Aorta (tissue), 5 donors: ENCODE results near the gene SCAMP2. TPM values are rescaled to one million over a fixed set of nuclear protein-coding genes. Genes with fewer than 3 reads are reported as not detected.

Source experiments
- ATAC-seq: fragments of 200-7000 bp; cut with Tn5 transposase; one replicate; pipeline ENCODE4 v1.9.1; 2022; ENCODE audit warnings: moderate library complexity; ENCODE audit not compliant: low FRiP score
- DNase-seq, 2 donors: peaks; one replicate each; pipeline ENCODE4 v3.0.0-alpha.2; 2020
- H3K27ac ChIP-seq, 2 donors: one replicate each; pipeline ENCODE4 v1.5.1; 2013; ENCODE audit warnings: low read length in 2 of 2, mild to moderate bottlenecking in 2 of 2, moderate library complexity in 2 of 2, control low read depth in 1 of 2, inconsistent platforms in 1 of 2, low read depth in 1 of 2
- H3K27me3 ChIP-seq, 2 donors: one replicate each; pipeline ENCODE4 v1.6.1; 2013; ENCODE audit warnings: control low read depth in 1 of 2, low read length in 1 of 2, mild to moderate bottlenecking in 1 of 2, moderate library complexity in 1 of 2; ENCODE audit not compliant: insufficient read depth in 2 of 2, control insufficient read depth in 1 of 2
- H3K36me3 ChIP-seq, 2 donors: one replicate each; pipeline ENCODE4 v1.6.1; 2013; ENCODE audit warnings: control low read depth in 1 of 2, low read length in 1 of 2, mild to moderate bottlenecking in 1 of 2; ENCODE audit not compliant: insufficient read depth in 2 of 2, control insufficient read depth in 1 of 2
- H3K4me1 ChIP-seq, 2 donors: one replicate each; pipeline ENCODE4 v1.6.1; 2013; ENCODE audit warnings: low read length in 2 of 2, control low read depth in 1 of 2, mild to moderate bottlenecking in 1 of 2, moderate library complexity in 1 of 2; ENCODE audit not compliant: insufficient read depth in 2 of 2, control insufficient read depth in 1 of 2
- H3K4me3 ChIP-seq, 2 donors: one replicate each; pipeline ENCODE4 v1.5.1; 2013; ENCODE audit warnings: low read length in 2 of 2, control low read depth in 1 of 2, mild to moderate bottlenecking in 1 of 2
- H3K9me3 ChIP-seq: one replicate; pipeline ENCODE4 v1.6.1; 2013; ENCODE audit warnings: mild to moderate bottlenecking, low read length; ENCODE audit not compliant: control insufficient read depth
- WGBS, 2 donors: extraction: QIAGEN DNeasy Blood & Tissue Kit; methylation state at CpG; one replicate each; pipeline ENCODE4 v1.1.7; 2013; 5-methylcytosine and 5-hydroxymethylcytosine counted together
- intact Hi-C, 2 donors: fragments of 100-400 bp; cut with DNase I; formaldehyde crosslinking; loops; one replicate each; pipeline versions ENCODE4 v1.14.2 to v1.15.0; 2022
- polyA plus RNA-seq, 2 donors: library from polyadenylated mRNA; stranded (reverse); fragments of 200-250 nt; gene quantifications; one replicate each; pipeline ENCODE4 v1.2.3, GENCODE V29; 2013
- total RNA-seq, 2 donors: library from RNA; stranded (reverse); fragmentation: NEBNext Ultra II Directional; extraction: Animal tissue kit (Norgen Biotek cat#: 25700); gene quantifications; one replicate each; pipeline ENCODE4 v1.2.1, GENCODE V29; 2021
- donor health status: healthy with polysubstance abuse.
- donor health status: Bipolar disorder and iron deficiency.
- donor health status: DM: no; HTN: no; CAD: no.
- donor health status: DM: no; HTN: no; CAD: no.
- donor health status: DM: yes; HTN: yes; CAD: no.

The SCAMP2 gene
- total and polyA plus RNA-seq, 4 donors: 21.8 to 65.0 (median 46.3) TPM

GRCh38 chr15:74864296-74864695 is 8.9 kb downstream of the SCAMP2 start:
- DNase-seq (no peak), ATAC-seq (no peak)
- Histone ChIP-seq H3K27ac (no peak overlapping the region), H3K27me3 (no peaks in the 10 kb centered on the region), H3K9me3 (no peaks in the 10 kb centered on the region), H3K36me3 (no peaks in the 10 kb centered on the region), H3K4me1 (no peaks in the 10 kb centered on the region), H3K4me3 (no peak overlapping the region)
- WGBS, 2 donors: 87 to 90% methylated on average over 6 of the region's 6 CpGs
- intact Hi-C loops: no loop called here

- Histone ChIP-seq H3K9me3 (no peaks in the 10 kb centered on the region), H3K27me3 (no peaks in the 10 kb centered on the region), H3K36me3 (no peaks in the 10 kb centered on the region), H3K4me3 (no peak overlapping the region), H3K4me1 (no peaks in the 10 kb centered on the region), H3K27ac (no peak overlapping the region)
- no peak for DNase-seq
- no peak for ATAC-seq
- 78 to 79% methylated on average over 11 of the region's 11 CpGs for WGBS, 2 donors
- intact Hi-C loops: no loop called here
These were observed 9.7 kb downstream of the SCAMP2 start for GRCh38 chr15:74863239-74864056.

- ATAC-seq (no peak), DNase-seq (no peak)
- intact Hi-C loops: no loop called here
- H3K4me1 ChIP-seq: no peaks in the 10 kb centered on the region
- no peak overlapping the region for H3K27ac ChIP-seq
- no peaks in the 10 kb centered on the region for H3K9me3 ChIP-seq
- no peaks in the 10 kb centered on the region for H3K27me3 ChIP-seq
- no peak overlapping the region for H3K4me3 ChIP-seq
- H3K36me3 ChIP-seq: peaks cover 0 to 1% of the 10 kb centered on the region in 2 donors
- WGBS, 2 donors: 75 to 76% methylated on average over 4 of the region's 4 CpGs
These were observed 14.8 kb downstream of the SCAMP2 start for GRCh38 chr15:74858369-74858740.

GRCh38 chr15:74857671-74858368 is 15.3 kb downstream of the SCAMP2 start:
- ATAC-seq (no peak), DNase-seq (no peak)
- H3K27ac ChIP-seq: no peak overlapping the region
- intact Hi-C loops: no loop called here
- H3K4me1 ChIP-seq: no peaks in the 10 kb centered on the region
- H3K36me3 ChIP-seq: peaks cover 0 to 3% of the 10 kb centered on the region in 2 donors
- no peaks in the 10 kb centered on the region for H3K27me3 ChIP-seq
- H3K4me3 ChIP-seq: no peak overlapping the region
- 77 to 80% methylated on average over 9 of the region's 9 CpGs for WGBS, 2 donors
- H3K9me3 ChIP-seq: no peaks in the 10 kb centered on the region

GRCh38 chr15:74857082-74857655 is 16.0 kb downstream of the SCAMP2 start:
- no peak for ATAC-seq
- Histone ChIP-seq H3K4me3 (no peak overlapping the region), H3K4me1 (no peaks in the 10 kb centered on the region), H3K27ac (no peak overlapping the region), H3K9me3 (no peaks in the 10 kb centered on the region), H3K27me3 (no peaks in the 10 kb centered on the region), H3K36me3 (peaks cover 0 to 3% of the 10 kb centered on the region in 2 donors)
- no peak for DNase-seq
- intact Hi-C loops: no loop called here
- WGBS, 2 donors: 63 to 66% methylated on average over 5 of the region's 5 CpGs

GRCh38 chr15:74856537-74856936 is 16.6 kb downstream of the SCAMP2 start:
- no peak for ATAC-seq
- intact Hi-C loops: no loop called here

GRCh38 chr15:74855857-74856256 is 17.3 kb downstream of the SCAMP2 start:
- peaks cover 0 to 6% of the 10 kb centered on the region in 2 donors for H3K36me3 ChIP-seq
- WGBS, 2 donors: 74 to 90% methylated on average over 2 of the region's 2 CpGs
- no peak overlapping the region for H3K4me3 ChIP-seq
- no peaks in the 10 kb centered on the region for H3K9me3 ChIP-seq
- H3K27me3 ChIP-seq: no peaks in the 10 kb centered on the region
- H3K27ac ChIP-seq: no peak overlapping the region
- intact Hi-C loops: no loop called here
- H3K4me1 ChIP-seq: no peaks in the 10 kb centered on the region
- ATAC-seq (no peak), DNase-seq (no peak)

More at GRCh38 chr15:74856537-74856936, 16.6 kb downstream of the SCAMP2 start:
- WGBS, 2 donors: 96 to 100% methylated on average over 1 of the region's 1 CpG
- H3K9me3 ChIP-seq: no peaks in the 10 kb centered on the region
- no peak overlapping the region for H3K4me3 ChIP-seq
- no peak for DNase-seq
- H3K4me1 ChIP-seq: no peaks in the 10 kb centered on the region
- H3K27ac ChIP-seq: no peak overlapping the region
- H3K36me3 ChIP-seq: peaks cover 0 to 6% of the 10 kb centered on the region in 2 donors
- H3K27me3 ChIP-seq: no peaks in the 10 kb centered on the region

GRCh38 chr15:74854453-74855022 is 18.6 kb downstream of the SCAMP2 start:
- H3K9me3 ChIP-seq: no peaks in the 10 kb centered on the region
- intact Hi-C loops: no loop called here
- no peak overlapping the region for H3K27ac ChIP-seq
- H3K27me3 ChIP-seq: no peaks in the 10 kb centered on the region
- WGBS, 2 donors: 89 to 92% methylated on average over 13 of the region's 13 CpGs
- H3K4me3 ChIP-seq: no peak overlapping the region
- no peak for ATAC-seq
- no peak for DNase-seq
- no peaks in the 10 kb centered on the region for H3K4me1 ChIP-seq
- peaks cover 0 to 12% of the 10 kb centered on the region in 2 donors for H3K36me3 ChIP-seq
